Small intestine (tissue), 7 donors: Measurements from ENCODE around the gene PRKCA. TPM values are rescaled to one million over a fixed set of nuclear protein-coding genes. Genes with fewer than 3 reads are reported as not detected.

Source experiments
- DNase-seq, 2 donors: peaks; one replicate each; pipeline versions ENCODE4 v3.0.0 to v3.0.0-alpha.2; 2013
- FAIRE-seq: peaks from 2 replicates; lab custom pipeline; 2012; peaks lifted over from hg19 to GRCh38; lab: Jason Lieb, UNC
- H3K27ac ChIP-seq, 3 donors: one replicate each; pipeline ENCODE4 v1.5.1; 2013; ENCODE audit warnings: low read length in 2 of 3, mild to moderate bottlenecking in 2 of 3, control low read depth in 1 of 3, inconsistent platforms in 1 of 3, low read depth in 1 of 3, moderate library complexity in 1 of 3
- H3K27me3 ChIP-seq, 3 donors: one replicate each; pipeline ENCODE4 v1.6.1; 2013; ENCODE audit warnings: low read length in 3 of 3, inconsistent platforms in 1 of 3; ENCODE audit not compliant: control insufficient read depth in 3 of 3, insufficient read depth in 3 of 3
- H3K36me3 ChIP-seq, 3 donors: one replicate each; pipeline ENCODE4 v1.6.1; 2013; ENCODE audit warnings: low read length in 3 of 3, inconsistent platforms in 1 of 3, low read depth in 1 of 3, mild to moderate bottlenecking in 1 of 3, moderate library complexity in 1 of 3; ENCODE audit not compliant: control insufficient read depth in 3 of 3, insufficient read depth in 2 of 3
- H3K4me1 ChIP-seq, 3 donors: one replicate each; pipeline ENCODE4 v1.6.1; 2013; ENCODE audit warnings: low read length in 2 of 3, inconsistent platforms in 1 of 3, low read depth in 1 of 3, mild to moderate bottlenecking in 1 of 3, moderate library complexity in 1 of 3; ENCODE audit not compliant: control insufficient read depth in 3 of 3, insufficient read depth in 2 of 3
- H3K4me3 ChIP-seq, 3 donors: one replicate each; pipeline ENCODE4 v1.5.1; 2013; ENCODE audit warnings: low read length in 3 of 3, control low read depth in 1 of 3, inconsistent platforms in 1 of 3, low read depth in 1 of 3, mild to moderate bottlenecking in 1 of 3, moderate library complexity in 1 of 3
- H3K9me3 ChIP-seq, 2 donors: one replicate each; pipeline ENCODE4 v1.6.1; 2013; ENCODE audit warnings: low read depth in 1 of 2, low read length in 1 of 2; ENCODE audit not compliant: control insufficient read depth in 2 of 2, insufficient read depth in 1 of 2
- WGBS, 3 donors: extraction: QIAGEN DNeasy Blood & Tissue Kit; methylation state at CpG; one replicate each; pipeline ENCODE4 v1.1.7; 2013; 5-methylcytosine and 5-hydroxymethylcytosine counted together
- polyA plus RNA-seq, 4 donors: library from polyadenylated mRNA; stranded (reverse) in 3 of 4; unstranded in 1 of 4; fragments of 200-250 nt in 3 of 4; fragments of 120-200 nt in 1 of 4; gene quantifications; one replicate each; pipeline versions ENCODE4 v1.2.1 to v1.2.3, GENCODE V29; 2013
- donor health status: healthy with polysubstance abuse.
- donor health status: control.
- donor health status: control.
- donor health status: Bipolar disorder and iron deficiency.
- donor health status: healthy.

PRKCA gene
- polyA plus RNA-seq, 4 donors: 11.3 to 26.6 (median 22.9) TPM

DNA sequence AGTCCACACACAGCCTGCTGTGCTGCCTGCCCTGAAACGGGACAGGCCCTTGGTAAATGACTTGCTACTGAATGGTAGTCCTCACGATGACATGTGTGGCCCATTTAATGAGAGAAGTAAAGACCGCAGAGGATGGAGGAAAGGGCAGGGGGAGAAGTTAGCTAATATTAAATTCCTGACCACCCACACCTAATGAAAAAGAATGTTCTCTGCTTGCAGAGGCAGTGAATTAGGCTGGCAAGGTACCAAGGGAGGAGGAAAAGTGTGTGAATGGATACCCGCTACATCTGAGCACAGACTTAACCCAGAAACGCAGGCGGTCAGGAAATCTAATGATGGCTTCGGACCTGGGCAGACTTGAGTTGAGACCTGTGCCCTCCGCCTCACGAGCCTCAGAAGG, 141.2 kb downstream of the PRKCA start:
- 75 to 85% (median 76%) methylated on average over 9 of the region's 9 CpGs for WGBS, 3 donors
- Histone ChIP-seq H3K27ac (no peak overlapping the region), H3K36me3 (peaks cover 0 to 4% (median 0%) of the 10 kb centered on the region in 3 donors), H3K4me1 (peaks cover 8 to 19% (median 12%) of the 10 kb centered on the region in 3 donors), H3K4me3 (no peak overlapping the region), H3K27me3 (no peaks in the 10 kb centered on the region), H3K9me3 (no peaks in the 10 kb centered on the region)
- no peak for FAIRE-seq
- no peak for DNase-seq

DNA sequence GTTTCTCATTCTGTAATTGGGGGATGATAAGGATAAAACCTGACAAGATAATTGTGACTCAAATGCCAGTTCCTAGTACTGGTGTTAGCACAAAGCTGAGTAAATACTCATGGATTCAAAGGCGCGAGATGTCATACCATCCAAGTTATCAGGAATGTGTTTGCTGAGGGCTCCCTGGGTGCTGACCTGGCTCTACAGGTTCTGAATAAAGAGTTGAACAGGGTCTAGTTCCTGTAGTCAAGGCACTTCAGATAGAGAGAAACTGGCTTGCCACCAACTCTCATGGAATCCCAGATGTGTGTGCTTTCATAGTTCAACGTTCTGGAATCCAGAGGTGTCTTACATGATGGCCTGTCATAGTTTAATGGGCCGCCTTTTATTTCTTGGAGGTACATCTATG, 141.6 kb downstream of the PRKCA start:
- H3K27ac ChIP-seq: no peak overlapping the region
- H3K4me1 ChIP-seq: peaks cover 8 to 19% (median 12%) of the 10 kb centered on the region in 3 donors
- H3K4me3 ChIP-seq: no peak overlapping the region
- H3K27me3 ChIP-seq: no peaks in the 10 kb centered on the region
- H3K36me3 ChIP-seq: peaks cover 0 to 4% (median 0%) of the 10 kb centered on the region in 3 donors
- no peak for DNase-seq
- 79 to 91% (median 85%) methylated on average over 4 of the region's 4 CpGs for WGBS, 3 donors
- H3K9me3 ChIP-seq: no peaks in the 10 kb centered on the region
- FAIRE-seq: no peak

DNA sequence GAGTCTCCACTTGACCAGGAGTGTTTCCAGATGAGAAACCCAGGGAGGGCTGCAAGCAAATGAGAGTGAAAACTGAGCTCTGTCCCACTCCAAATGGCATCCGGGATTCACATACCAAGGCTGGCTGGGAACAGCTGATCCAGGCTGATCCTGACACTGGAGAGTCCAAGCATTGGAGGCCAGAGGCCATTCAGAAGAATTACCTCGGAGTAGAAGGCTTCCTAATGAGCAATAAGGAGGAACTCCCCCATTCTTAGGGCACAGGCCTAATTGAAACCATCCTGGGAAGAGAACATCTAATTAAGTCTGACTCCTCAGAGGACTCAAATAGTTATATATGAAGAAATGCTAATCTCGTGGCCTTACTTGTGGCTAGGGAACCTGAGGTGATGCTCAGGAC, 142.8 kb downstream of the PRKCA start:
- Histone ChIP-seq H3K9me3 (no peaks in the 10 kb centered on the region), H3K4me1 (peaks cover 15 to 29% (median 18%) of the 10 kb centered on the region in 3 donors), H3K27ac (no peak overlapping the region), H3K27me3 (no peaks in the 10 kb centered on the region), H3K36me3 (peaks cover 0 to 4% (median 0%) of the 10 kb centered on the region in 3 donors), H3K4me3 (no peak overlapping the region)
- FAIRE-seq (no peak), DNase-seq (no peak)
- WGBS, 3 donors: 84 to 88% (median 85%) methylated on average over 3 of the region's 3 CpGs

DNA sequence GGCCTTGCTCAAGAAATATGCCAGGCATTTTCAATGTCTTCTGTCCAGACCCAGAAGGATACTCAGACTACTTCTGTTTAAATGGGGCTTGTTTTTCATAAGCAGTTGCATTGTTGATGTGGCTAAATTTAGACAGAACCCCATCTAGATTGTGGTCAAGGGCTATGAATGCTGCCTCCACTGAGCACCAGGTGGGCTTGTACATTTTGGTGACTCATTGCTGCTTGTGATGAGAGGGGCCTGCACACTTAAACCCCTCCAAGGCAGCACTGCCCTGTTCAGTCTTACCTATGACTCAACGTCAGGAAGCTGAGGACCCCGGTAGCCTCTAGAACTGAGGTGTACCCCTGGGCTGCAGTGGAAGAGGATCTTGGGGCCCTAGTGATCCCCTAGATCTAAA, 144.0 kb downstream of the PRKCA start:
- Histone ChIP-seq H3K4me1 (peaks cover 16 to 29% (median 20%) of the 10 kb centered on the region in 3 donors), H3K27me3 (no peaks in the 10 kb centered on the region), H3K36me3 (peaks cover 0 to 4% (median 0%) of the 10 kb centered on the region in 3 donors), H3K9me3 (no peaks in the 10 kb centered on the region), H3K4me3 (no peak overlapping the region), H3K27ac (no peak overlapping the region)
- 83 to 91% (median 86%) methylated on average over 2 of the region's 2 CpGs for WGBS, 3 donors
- no peak for DNase-seq
- FAIRE-seq: no peak

DNA sequence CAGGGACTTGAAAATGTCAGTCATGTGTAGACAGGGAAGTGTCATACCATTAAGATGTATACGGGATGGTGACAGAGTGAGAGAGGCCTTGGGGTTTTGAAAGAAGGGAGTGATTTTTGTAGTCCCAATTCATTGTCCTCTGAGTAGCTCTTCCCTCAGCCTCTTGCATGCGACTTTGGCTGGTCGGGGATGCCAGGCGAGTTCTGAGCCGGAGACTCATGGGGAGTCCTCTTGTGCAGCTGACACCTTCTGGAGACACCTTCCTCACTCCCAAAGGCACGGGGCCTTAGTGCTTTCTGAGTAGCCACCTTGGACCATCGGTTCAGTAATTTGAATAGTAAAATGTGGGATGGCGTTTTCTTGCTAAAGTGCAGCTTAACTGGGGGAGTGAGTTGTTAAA, 144.7 kb downstream of the PRKCA start:
- peaks cover 14 to 37% (median 20%) of the 10 kb centered on the region in 3 donors for H3K4me1 ChIP-seq

DNA sequence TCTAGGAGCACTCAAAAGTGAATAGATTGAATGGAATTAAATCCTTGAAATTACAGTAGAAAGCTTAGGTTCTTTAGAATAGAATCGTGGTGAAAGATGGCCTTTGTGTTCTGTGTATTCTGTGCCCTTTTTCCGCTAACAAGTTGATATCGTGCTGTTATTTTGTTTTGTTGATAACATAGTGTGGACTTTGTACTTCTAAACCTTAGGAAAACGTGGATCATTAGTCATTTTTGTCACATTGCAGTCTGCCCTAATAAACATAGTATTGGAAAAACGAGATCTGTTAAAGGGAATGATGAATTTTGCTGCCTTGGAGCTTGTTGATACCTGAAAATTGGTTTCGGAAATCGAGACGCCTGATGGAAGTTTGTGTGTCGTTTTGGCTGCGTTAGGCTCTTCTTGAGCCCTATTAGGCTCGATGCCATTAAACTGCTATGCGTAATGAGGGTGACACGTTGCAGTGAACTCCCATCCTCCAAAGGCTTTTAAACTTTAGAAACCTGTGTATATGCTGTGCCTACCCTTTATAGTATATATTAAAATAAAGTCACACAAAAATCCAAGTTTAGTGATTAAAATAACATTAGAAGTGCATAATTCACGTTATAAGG, 145.7 kb downstream of the PRKCA start:
- DNase-seq (peak; percentile 67 to 80), FAIRE-seq (no peak)
- Histone ChIP-seq H3K9me3 (no peaks in the 10 kb centered on the region), H3K4me3 (no peak overlapping the region), H3K4me1 (peaks cover 14 to 31% (median 20%) of the 10 kb centered on the region in 3 donors), H3K27me3 (no peaks in the 10 kb centered on the region), H3K27ac (peak overlapping the region in 1 of 3 donors; percentile 51), H3K36me3 (peaks cover 0 to 8% (median 0%) of the 10 kb centered on the region in 3 donors)
- WGBS, 3 donors: 16 to 59% (median 34%) methylated on average over 14 of the region's 14 CpGs

More for the DNA sequence above, 144.7 kb downstream of the PRKCA start:
- Histone ChIP-seq H3K4me3 (no peak overlapping the region), H3K27ac (no peak overlapping the region), H3K27me3 (no peaks in the 10 kb centered on the region), H3K36me3 (peaks cover 0 to 4% (median 0%) of the 10 kb centered on the region in 3 donors), H3K9me3 (no peaks in the 10 kb centered on the region)
- no peak for FAIRE-seq
- WGBS, 3 donors: 88 to 93% (median 91%) methylated on average over 8 of the region's 8 CpGs
- DNase-seq: no peak

DNA sequence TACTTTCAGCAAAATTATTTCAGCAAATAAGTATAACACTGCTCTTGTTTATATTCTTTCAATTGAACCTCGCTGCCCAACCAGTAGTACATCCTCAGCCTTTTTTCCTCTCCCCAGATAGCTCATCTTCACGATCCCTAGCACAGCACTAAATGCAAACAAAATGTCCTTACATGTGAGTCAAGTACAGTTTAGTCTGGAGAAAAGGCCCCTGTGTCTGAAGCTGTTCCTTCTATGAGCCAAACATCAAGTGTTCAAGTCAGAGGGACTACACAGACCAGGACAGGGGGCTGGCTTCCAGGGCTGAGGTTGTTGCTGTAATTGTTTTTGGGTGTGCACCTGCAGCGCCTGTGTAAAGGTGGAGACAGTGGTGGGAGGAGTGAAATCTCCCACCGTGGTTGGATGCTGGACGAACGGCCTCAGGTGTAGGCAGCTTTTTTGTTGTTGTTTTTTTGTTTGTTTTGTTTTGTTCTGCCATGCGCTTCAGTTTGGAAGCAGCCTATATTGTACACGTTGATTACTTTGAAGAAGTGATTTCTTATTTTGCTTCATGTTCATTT, 147.1 kb downstream of the PRKCA start:
- Histone ChIP-seq H3K27me3 (no peaks in the 10 kb centered on the region), H3K36me3 (peaks cover 0 to 8% (median 0%) of the 10 kb centered on the region in 3 donors), H3K27ac (no peak overlapping the region), H3K9me3 (no peaks in the 10 kb centered on the region), H3K4me3 (no peak overlapping the region), H3K4me1 (peaks cover 14 to 31% (median 20%) of the 10 kb centered on the region in 3 donors)
- FAIRE-seq: no peak
- no peak for DNase-seq
- 60 to 86% (median 74%) methylated on average over 8 of the region's 8 CpGs for WGBS, 3 donors

DNA sequence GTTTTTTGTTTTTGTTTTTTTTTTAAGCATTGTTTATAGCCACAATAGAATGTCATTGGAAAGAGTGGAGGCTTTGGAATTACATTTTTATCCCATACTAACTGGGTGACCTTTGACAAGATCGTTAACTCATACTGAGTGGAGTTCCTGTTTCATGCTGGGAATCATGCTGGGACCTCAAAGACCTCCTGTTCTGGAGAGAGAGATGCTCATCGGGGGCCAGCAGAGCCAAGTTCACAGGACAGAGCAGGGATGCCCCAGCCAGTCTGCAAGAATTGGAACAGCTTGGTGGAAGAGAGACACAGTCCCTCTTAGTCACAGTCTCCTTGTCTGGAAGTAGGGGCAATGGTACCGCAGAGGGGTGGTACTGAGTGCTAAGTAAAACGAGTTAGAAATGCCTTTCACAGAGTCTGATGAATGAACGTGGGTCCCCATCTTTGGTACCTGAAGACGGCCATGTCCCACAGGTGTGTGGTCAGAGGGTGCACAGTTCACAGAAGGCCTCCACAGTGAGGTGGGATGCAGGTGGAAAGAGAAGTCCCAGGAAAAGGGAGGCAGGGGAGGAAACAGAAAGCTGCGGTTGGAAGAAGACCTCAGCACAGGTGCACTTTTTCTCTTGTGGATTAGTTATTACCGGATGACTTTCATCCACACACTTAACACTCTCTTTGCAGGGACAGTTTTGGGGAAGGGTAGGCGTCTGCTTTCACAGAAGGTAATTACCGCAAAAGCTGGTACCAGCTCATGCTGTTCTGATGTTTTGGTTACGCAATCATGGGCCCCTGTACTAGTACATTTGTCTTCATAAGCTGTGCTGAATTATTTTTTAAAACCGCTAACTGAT, 147.8 kb downstream of the PRKCA start:
- Histone ChIP-seq H3K9me3 (no peaks in the 10 kb centered on the region), H3K4me3 (no peak overlapping the region), H3K27me3 (no peaks in the 10 kb centered on the region), H3K36me3 (peaks cover 0 to 8% (median 0%) of the 10 kb centered on the region in 3 donors), H3K27ac (no peak overlapping the region), H3K4me1 (peaks cover 14 to 31% (median 20%) of the 10 kb centered on the region in 3 donors)
- DNase-seq: no peak
- 73 to 79% (median 77%) methylated on average over 12 of the region's 12 CpGs for WGBS, 3 donors
- no peak for FAIRE-seq
